B cell (primary cell): ENCODE data around the gene PGGHG. TPM values are rescaled to one million over a fixed set of nuclear protein-coding genes. Genes with fewer than 3 reads are reported as not detected.
A peak's percentile ranks its signal among the peaks of the same experiment; 100 is the strongest.
"Not testable (repeated sequence)": the region's sequence is repeated elsewhere in the genome, so short reads cannot be mapped to it uniquely, and the experiment has no call there.

Source experiments
- ATAC-seq: fragments of 200-7000 bp; cut with Tn5 transposase; one replicate; pipeline ENCODE4 v1.10.0; 2021; ENCODE audit warnings: low read depth, mild to moderate bottlenecking, moderate number of reproducible peaks, moderate library complexity
- CTCF ChIA-PET: fragments of 350-600 bp; sonication (Branson Sonifier 250); formaldehyde crosslinking; loops from one replicate; lab custom pipeline; 2021; ENCODE audit warnings: antibody characterized with exemption, inconsistent platforms; lab: Charles Lee
- POLR2A ChIA-PET: fragments of 350-600 bp; sonication (Branson Sonifier 250); formaldehyde crosslinking; loops from one replicate; lab custom pipeline; 2021; ENCODE audit warnings: antibody characterized with exemption; lab: Charles Lee
- DNase-seq: peaks from one replicate; pipeline ENCODE4 v3.0.0; 2013
- H2AFZ ChIP-seq: 2 replicates; pipeline ENCODE4 v1.6.1; 2012; ENCODE audit warnings: mild to moderate bottlenecking, low read depth, low read length; ENCODE audit not compliant: insufficient read depth, poor library complexity, severe bottlenecking
- H3K27ac ChIP-seq, 2 donors: 1 replicate in 1 of 2; 2 replicates in 1 of 2; pipeline ENCODE4 v1.5.1; 2012 to 2013; ENCODE audit warnings: low read length in 2 of 2, mild to moderate bottlenecking in 2 of 2, moderate library complexity in 1 of 2
- H3K27me3 ChIP-seq, 4 experiments: fragments of 200-600 bp in 1 of 4; sonication (generic) in 1 of 4; replicated peaks in 1 of 4; 1 replicate in 2 of 4; 2 replicates in 2 of 4; pipeline versions ENCODE4 v1.6.1 to v1.7.0; 2013 to 2016; ENCODE audit warnings: low read length in 3 of 4, mild to moderate bottlenecking in 2 of 4, mixed read lengths in 1 of 4, moderate library complexity in 1 of 4; ENCODE audit not compliant: insufficient read depth in 4 of 4, control insufficient read depth in 3 of 4; ENCODE audit errors: control extremely low read depth in 1 of 4
- H3K36me3 ChIP-seq, 2 experiments: replicated peaks in 1 of 2; 1 replicate in 1 of 2; 2 replicates in 1 of 2; pipeline versions ENCODE4 v1.6.1 to v1.7.1; 2013; ENCODE audit warnings: low read length in 1 of 2; ENCODE audit not compliant: insufficient read depth in 2 of 2, control insufficient read depth in 1 of 2; ENCODE audit errors: control extremely low read depth in 1 of 2, extremely low read depth in 1 of 2
- H3K4me1 ChIP-seq, 2 donors: fragments of 200-600 bp in 1 of 2; sonication (generic) in 1 of 2; 1 replicate in 1 of 2; 2 replicates in 1 of 2; pipeline versions ENCODE4 v1.5.1 to v1.6.1; 2013 to 2017; ENCODE audit warnings: low read length in 2 of 2; ENCODE audit not compliant: control insufficient read depth in 2 of 2, insufficient read depth in 2 of 2
- H3K4me2 ChIP-seq: replicated peaks from 2 replicates; pipeline ENCODE3; 2012; ENCODE audit warnings: mild to moderate bottlenecking, low read depth, low read length; ENCODE audit not compliant: poor library complexity, severe bottlenecking
- H3K4me3 ChIP-seq, 5 experiments: fragments of 200-600 bp in 1 of 5; sonication (generic) in 1 of 5; 1 replicate in 3 of 5; 2 replicates in 2 of 5; pipeline versions ENCODE4 v1.5.1 to v1.7.0; 2011 to 2016; ENCODE audit warnings: low read length in 4 of 5, mild to moderate bottlenecking in 4 of 5, low read depth in 2 of 5, control low read depth in 1 of 5, moderate library complexity in 1 of 5; ENCODE audit not compliant: insufficient read depth in 1 of 5; ENCODE audit errors: control extremely low read depth in 1 of 5, extremely low read depth in 1 of 5
- H3K79me2 ChIP-seq: fragments of 200-600 bp; sonication (generic); one replicate; pipeline ENCODE4 v1.6.0; 2016; ENCODE audit warnings: low read length; ENCODE audit not compliant: control insufficient read depth, insufficient read depth
- H3K9ac ChIP-seq: fragments of 200-600 bp; sonication (generic); 2 replicates; pipeline ENCODE4 v1.6.1; 2017; ENCODE audit warnings: mild to moderate bottlenecking, low read length, moderate library complexity
- H3K9me3 ChIP-seq, 3 donors: one replicate each; pipeline versions ENCODE4 v1.6.1 to v1.7.1; 2013; ENCODE audit warnings: low read length in 2 of 3; ENCODE audit not compliant: control insufficient read depth in 2 of 3, insufficient read depth in 1 of 3; ENCODE audit errors: control extremely low read depth in 1 of 3
- H4K20me1 ChIP-seq: 2 replicates; pipeline ENCODE4 v1.6.0; 2012; ENCODE audit warnings: mild to moderate bottlenecking, low read length; ENCODE audit not compliant: insufficient read depth, control insufficient read depth, poor library complexity, severe bottlenecking
- H3K27ac Mint-ChIP-seq: one replicate; pipeline ENCODE4 v1.8.0; 2021; ENCODE audit warnings: mixed read lengths
- H3K27me3 Mint-ChIP-seq: one replicate; pipeline ENCODE4 v1.8.0; 2021; ENCODE audit warnings: mixed read lengths
- H3K4me1 Mint-ChIP-seq: one replicate; pipeline ENCODE4 v1.8.0; 2021; ENCODE audit warnings: mixed read lengths
- H3K4me3 Mint-ChIP-seq: one replicate; pipeline ENCODE4 v1.8.0; 2021; ENCODE audit warnings: mixed read lengths
- H3K9me3 Mint-ChIP-seq: one replicate; pipeline ENCODE4 v1.8.0; 2022; ENCODE audit warnings: mixed read lengths; ENCODE audit not compliant: insufficient read depth
- WGBS: methylation state at CpG from one replicate; pipeline ENCODE4 v1.1.5; 2013; ENCODE audit warnings: missing lambda C conversion rate; ENCODE audit not compliant: insufficient coverage; 5-methylcytosine and 5-hydroxymethylcytosine counted together
- intact Hi-C: fragments of 100-400 bp; cut with micrococcal nuclease; formaldehyde crosslinking; loops from one replicate; pipeline ENCODE4 v1.10.0; 2022
- polyA plus RNA-seq: library from polyadenylated mRNA; depleted of rRNA; stranded (reverse); fragments of >200 nt; gene quantifications from 2 replicates; pipeline ENCODE4 v1.2.3, GENCODE V29; 2012
- total RNA-seq, 2 donors: library from RNA; stranded (reverse); fragments of 120-200 nt in 1 of 2; gene quantifications; 1 replicate in 1 of 2; 2 replicates in 1 of 2; pipeline versions ENCODE4 v1.2.3 to v1.2.4, GENCODE V29; 2013 to 2022
- TF ChIP-seq, protein P1 (sequence below): fragments of 200-600 bp; IDR thresholded peaks from one replicate; pipeline ENCODE4 v1.8.0; 2022; ENCODE audit warnings: antibody characterized with exemption, mild to moderate bottlenecking

Gene PGGHG
- total and polyA plus RNA-seq, 2 donors (not counting 1 experiment from before 2014, with no cell fraction given), result 159 to 264 TPM

DNA sequence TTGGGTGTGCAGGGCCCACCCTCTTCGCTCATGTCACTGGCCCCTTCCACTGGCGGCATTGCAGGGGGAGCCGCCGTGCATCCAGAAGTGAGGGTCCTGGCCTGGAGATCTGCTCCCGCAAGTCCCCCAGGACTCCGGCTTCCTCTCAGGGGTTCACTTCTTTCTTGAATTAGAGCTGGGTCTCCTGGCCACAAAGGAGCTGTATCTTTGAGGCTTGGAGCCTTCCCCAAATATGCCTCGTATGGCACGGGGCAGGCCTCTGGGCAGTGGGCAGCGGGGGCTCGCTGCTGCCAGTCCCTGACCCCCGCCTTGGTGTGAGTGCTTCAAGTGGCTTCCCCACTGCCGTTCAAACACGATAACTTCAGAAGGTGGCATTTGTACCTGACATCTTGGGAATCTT lies 39.1 kb downstream of the PGGHG start:
- H3K27ac ChIP-seq, result peak overlapping the region in 1 of 2 donors; percentile 55
- no peak overlapping the region for H3K4me2 ChIP-seq
- Mint-ChIP-seq H3K9me3 (no peaks in the 10 kb centered on the region), H3K4me3 (no peak overlapping the region), H3K27me3 (no peaks in the 10 kb centered on the region), H3K4me1 (peaks cover 54% of the 10 kb centered on the region), H3K27ac (peak overlapping the region; percentile 32)
- no peaks in the 10 kb centered on the region for H3K36me3 ChIP-seq
- H3K4me3 ChIP-seq, result no peak overlapping the region
- WGBS, result 90% methylated on average over 13 of the region's 13 CpGs
- TF ChIP-seq, protein P1, sequence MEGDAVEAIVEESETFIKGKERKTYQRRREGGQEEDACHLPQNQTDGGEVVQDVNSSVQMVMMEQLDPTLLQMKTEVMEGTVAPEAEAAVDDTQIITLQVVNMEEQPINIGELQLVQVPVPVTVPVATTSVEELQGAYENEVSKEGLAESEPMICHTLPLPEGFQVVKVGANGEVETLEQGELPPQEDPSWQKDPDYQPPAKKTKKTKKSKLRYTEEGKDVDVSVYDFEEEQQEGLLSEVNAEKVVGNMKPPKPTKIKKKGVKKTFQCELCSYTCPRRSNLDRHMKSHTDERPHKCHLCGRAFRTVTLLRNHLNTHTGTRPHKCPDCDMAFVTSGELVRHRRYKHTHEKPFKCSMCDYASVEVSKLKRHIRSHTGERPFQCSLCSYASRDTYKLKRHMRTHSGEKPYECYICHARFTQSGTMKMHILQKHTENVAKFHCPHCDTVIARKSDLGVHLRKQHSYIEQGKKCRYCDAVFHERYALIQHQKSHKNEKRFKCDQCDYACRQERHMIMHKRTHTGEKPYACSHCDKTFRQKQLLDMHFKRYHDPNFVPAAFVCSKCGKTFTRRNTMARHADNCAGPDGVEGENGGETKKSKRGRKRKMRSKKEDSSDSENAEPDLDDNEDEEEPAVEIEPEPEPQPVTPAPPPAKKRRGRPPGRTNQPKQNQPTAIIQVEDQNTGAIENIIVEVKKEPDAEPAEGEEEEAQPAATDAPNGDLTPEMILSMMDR, result no peak
- H3K79me2 ChIP-seq, result no peaks in the 10 kb centered on the region
- H3K27me3 ChIP-seq, result no peaks in the 10 kb centered on the region
- DNase-seq (no peak), ATAC-seq (no peak)
- no peak overlapping the region for H2AFZ ChIP-seq
- peaks cover 34 to 55% of the 10 kb centered on the region in 2 donors for H3K4me1 ChIP-seq
- ChIA-PET POLR2A (interaction anchor here (0.9 to 1.5 kb wide), 2 partner anchors 59 to 71 kb away, joined by 3 read pairs; no protein-coding TSS in a partner anchor), CTCF (interaction anchor here (1.0 to 4.4 kb wide), 6 partner anchors 11 to 90 kb away, joined by 3 to 23 read pairs (median 4); no protein-coding TSS in a partner anchor)
- peaks cover 0 to 11% (median 0%) of the 10 kb centered on the region in 3 donors for H3K9me3 ChIP-seq
- intact Hi-C loops, result no loop called here
- H3K9ac ChIP-seq, result no peak overlapping the region
- no peaks in the 10 kb centered on the region for H4K20me1 ChIP-seq

DNA sequence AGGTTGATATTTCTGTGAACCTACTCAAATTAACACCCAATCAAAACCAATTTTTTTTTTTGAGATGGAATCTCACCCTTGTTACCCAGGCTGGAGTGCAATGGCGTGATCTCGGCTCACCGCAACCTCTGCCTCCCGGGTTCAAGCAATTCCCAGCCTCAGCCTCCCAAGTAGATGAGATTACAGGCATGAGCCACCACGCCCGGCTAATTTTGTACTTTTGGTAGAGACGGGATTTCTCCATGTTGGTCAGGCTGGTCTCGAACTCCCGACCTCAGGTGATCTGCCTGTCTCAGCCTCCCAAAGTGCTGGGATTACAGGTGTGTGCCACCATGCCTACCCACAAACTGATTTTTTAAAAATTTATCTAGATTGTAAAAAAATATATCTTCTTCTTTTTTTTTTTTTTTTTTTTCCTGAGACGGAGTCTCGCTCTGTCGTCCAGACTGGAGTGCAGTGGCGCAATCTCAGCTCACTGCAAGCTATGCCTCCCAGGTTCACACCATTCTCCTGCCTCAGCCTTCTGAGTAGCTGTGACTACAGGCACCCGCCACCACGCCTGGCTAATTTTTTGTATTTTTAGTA lies 39.7 kb downstream of the PGGHG start:
- H3K27me3 ChIP-seq, H2AFZ ChIP-seq, intact Hi-C loops, H3K36me3 ChIP-seq, H4K20me1 ChIP-seq, H3K4me3 ChIP-seq, DNase-seq, H3K9me3 Mint-ChIP-seq, H3K27me3 Mint-ChIP-seq, H3K9ac ChIP-seq, ATAC-seq, H3K79me2 ChIP-seq, H3K4me2 ChIP-seq, H3K4me3 Mint-ChIP-seq: not testable (repeated sequence)
- POLR2A ChIA-PET, result interaction anchor here (1.2 kb wide), 1 partner anchor 11 kb away, joined by 3 read pairs; no protein-coding TSS in a partner anchor
- peaks cover 0 to 13% (median 0%) of the 10 kb centered on the region in 3 donors for H3K9me3 ChIP-seq
- CTCF ChIA-PET, result interaction anchor here (1.0 to 4.4 kb wide), 4 partner anchors 10 to 77 kb away, joined by 3 to 23 read pairs (median 6); no protein-coding TSS in a partner anchor
- Mint-ChIP-seq H3K27ac (peak overlapping the region; percentile 62), H3K4me1 (peaks cover 54% of the 10 kb centered on the region)
- H3K27ac ChIP-seq, result peak overlapping the region in 1 of 2 donors; percentile 55
- H3K4me1 ChIP-seq, result peaks cover 34 to 55% of the 10 kb centered on the region in 2 donors
- 100% methylated on average over 4 of the region's 15 CpGs for WGBS
